Liver (tissue), 9 donors: ENCODE measurements around the gene MRPL42. TPM values are rescaled to one million over a fixed set of nuclear protein-coding genes. Genes with fewer than 3 reads are reported as not detected.

Source experiments
- DNase-seq: peaks from one replicate; pipeline ENCODE4 v3.0.0-alpha.2; 2017; ENCODE audit warnings: low spot score
- H3K27ac ChIP-seq, 2 donors: one replicate each; pipeline ENCODE4 v1.7.0; 2013; ENCODE audit warnings: inconsistent platforms in 2 of 2, low read length in 2 of 2, control low read depth in 1 of 2, low read depth in 1 of 2, mild to moderate bottlenecking in 1 of 2
- H3K27me3 ChIP-seq, 4 donors: one replicate each; pipeline versions ENCODE4 v1.6.1 to v1.7.0; 2013; ENCODE audit warnings: low read length in 3 of 4, inconsistent platforms in 1 of 4, mild to moderate bottlenecking in 1 of 4, moderate library complexity in 1 of 4; ENCODE audit not compliant: control insufficient read depth in 4 of 4, insufficient read depth in 4 of 4
- H3K36me3 ChIP-seq, 4 donors: one replicate each; pipeline versions ENCODE4 v1.6.1 to v1.7.0; 2013; ENCODE audit warnings: low read length in 3 of 4, mild to moderate bottlenecking in 3 of 4, low read depth in 1 of 4, moderate library complexity in 1 of 4; ENCODE audit not compliant: control insufficient read depth in 4 of 4, insufficient read depth in 3 of 4
- H3K4me1 ChIP-seq, 4 donors: one replicate each; pipeline versions ENCODE4 v1.6.1 to v1.7.0; 2013; ENCODE audit warnings: low read length in 3 of 4, mild to moderate bottlenecking in 3 of 4, moderate library complexity in 1 of 4; ENCODE audit not compliant: control insufficient read depth in 4 of 4, insufficient read depth in 4 of 4
- H3K4me3 ChIP-seq, 3 donors: one replicate each; pipeline versions ENCODE4 v1.6.1 to v1.7.0; 2013; ENCODE audit warnings: low read length in 3 of 3, control low read depth in 1 of 3, low read depth in 1 of 3, mild to moderate bottlenecking in 1 of 3
- H3K9ac ChIP-seq, 2 donors: one replicate each; pipeline ENCODE4 v1.7.0; 2013; ENCODE audit warnings: low read length in 2 of 2, mild to moderate bottlenecking in 2 of 2, moderate library complexity in 2 of 2, control low read depth in 1 of 2, low read depth in 1 of 2
- H3K9me3 ChIP-seq, 4 donors: one replicate each; pipeline versions ENCODE4 v1.6.1 to v1.7.0; 2013; ENCODE audit warnings: low read length in 3 of 4; ENCODE audit not compliant: control insufficient read depth in 4 of 4
- EGR1 ChIP-seq, 2 donors: IDR thresholded peaks; 2 replicates each; pipeline ENCODE4 v1.6.1; 2016 to 2018; ENCODE audit warnings: antibody characterized with exemption in 2 of 2, low read depth in 2 of 2
- FOXA1 ChIP-seq: IDR thresholded peaks from 2 replicates; pipeline ENCODE4 v1.6.1; 2016; ENCODE audit warnings: antibody characterized with exemption
- FOXA2 ChIP-seq: IDR thresholded peaks from 2 replicates; pipeline ENCODE4 v1.6.1; 2016; ENCODE audit warnings: antibody characterized with exemption
- GABPA ChIP-seq, 2 donors: IDR thresholded peaks in 1 of 2; conservative IDR thresholded peaks in 1 of 2; 2 replicates each; pipeline ENCODE4 v1.6.1; 2016; ENCODE audit warnings: antibody characterized with exemption in 2 of 2, mild to moderate bottlenecking in 1 of 2, moderate library complexity in 1 of 2
- HNF4A ChIP-seq, 2 donors: conservative IDR thresholded peaks; 2 replicates each; pipeline ENCODE4 v1.6.1; 2016; ENCODE audit warnings: antibody characterized with exemption in 2 of 2, mild to moderate bottlenecking in 2 of 2
- HNF4G ChIP-seq: IDR thresholded peaks from 2 replicates; pipeline ENCODE4 v1.6.1; 2016; ENCODE audit warnings: antibody characterized with exemption
- NR2F2 ChIP-seq: IDR thresholded peaks from 2 replicates; pipeline ENCODE4 v1.6.1; 2016; ENCODE audit warnings: antibody characterized with exemption
- RAD21 ChIP-seq, 2 donors: IDR thresholded peaks; 2 replicates each; pipeline ENCODE4 v1.6.1; 2016; ENCODE audit warnings: antibody characterized with exemption in 2 of 2, mild to moderate bottlenecking in 2 of 2
- RXRA ChIP-seq, 2 donors: IDR thresholded peaks; 2 replicates each; pipeline ENCODE4 v1.6.1; 2017 to 2018; ENCODE audit warnings: antibody characterized with exemption in 2 of 2, mild to moderate bottlenecking in 1 of 2
- SP1 ChIP-seq: IDR thresholded peaks from 2 replicates; pipeline ENCODE4 v1.6.1; 2018; ENCODE audit warnings: antibody characterized with exemption, mild to moderate bottlenecking
- TAF1 ChIP-seq: conservative IDR thresholded peaks from 2 replicates; pipeline ENCODE4 v1.6.1; 2016; ENCODE audit warnings: antibody characterized with exemption, mild to moderate bottlenecking
- YY1 ChIP-seq: IDR thresholded peaks from 2 replicates; pipeline ENCODE4 v1.6.1; 2016; ENCODE audit warnings: antibody characterized with exemption, mild to moderate bottlenecking
- WGBS: extraction: QIAGEN DNeasy Blood & Tissue Kit; methylation state at CpG from one replicate; pipeline ENCODE4 v1.1.7; 2013; 5-methylcytosine and 5-hydroxymethylcytosine counted together
- polyA plus RNA-seq, 2 donors: library from polyadenylated mRNA; stranded (reverse) in 1 of 2; unstranded in 1 of 2; fragments of 200-250 nt in 1 of 2; fragments of >200 nt in 1 of 2; fragmentation: Nextera tagmentation in 1 of 2; extraction: Ambion mirVana in 1 of 2; gene quantifications; one replicate each; pipeline versions ENCODE4 v1.2.1 to v1.2.3, GENCODE V29; 2013 to 2015
- total RNA-seq, 2 donors: library from RNA; depleted of rRNA; stranded (reverse); fragments of >200 nt; gene quantifications; one replicate each; pipeline ENCODE4 v1.2.3, GENCODE V29; 2014
- TF ChIP-seq, protein P1 (sequence below): IDR thresholded peaks from 2 replicates; pipeline ENCODE4 v1.6.1; 2016; ENCODE audit warnings: antibody characterized with exemption
- TF ChIP-seq, protein P2 (sequence below): IDR thresholded peaks from 2 replicates; pipeline ENCODE4 v1.6.1; 2016; ENCODE audit warnings: antibody characterized with exemption
- TF ChIP-seq, protein P3 (sequence below): IDR thresholded peaks from 2 replicates; pipeline ENCODE4 v1.6.1; 2016; ENCODE audit warnings: antibody characterized with exemption, mild to moderate bottlenecking
- TF ChIP-seq, protein P4 (sequence below): IDR thresholded peaks from 2 replicates; pipeline ENCODE4 v1.6.1; 2016; ENCODE audit warnings: antibody characterized with exemption
- TF ChIP-seq, protein P5 (sequence below): fragments of 150-350 bp; IDR thresholded peaks from 2 replicates; pipeline ENCODE4 v1.5.1; 2017; ENCODE audit warnings: improper control_type of control experiment, low read depth, low read length; ENCODE audit not compliant: missing input control
- donor health status: healthy.
- donor health status: healthy.
- donor health status: healthy.
- donor health status: healthy.
- donor health status: healthy.

Gene MRPL42
- total and polyA plus RNA-seq, 4 donors = 20.4 to 38.8 (median 33.3) TPM

DNA sequence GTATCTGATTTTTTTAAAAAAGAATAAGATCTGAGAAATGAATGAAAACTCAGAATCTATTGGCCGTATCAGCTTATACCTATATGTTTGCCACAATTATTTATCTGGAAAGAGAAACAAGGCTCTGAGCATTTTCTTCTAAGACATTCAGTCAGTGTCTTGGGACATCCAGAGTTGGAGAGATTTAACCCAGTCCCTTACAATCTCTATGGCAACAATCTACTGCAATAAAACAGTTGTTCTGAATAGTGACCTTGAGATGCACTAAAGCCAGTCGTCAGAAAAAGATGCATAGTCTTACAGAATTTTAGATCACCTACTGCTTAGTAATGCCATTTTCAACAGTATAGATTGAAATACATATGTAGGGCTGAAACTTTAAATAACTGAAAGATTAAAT is 53.1 kb downstream of the MRPL42 start:
- no peak for DNase-seq

DNA sequence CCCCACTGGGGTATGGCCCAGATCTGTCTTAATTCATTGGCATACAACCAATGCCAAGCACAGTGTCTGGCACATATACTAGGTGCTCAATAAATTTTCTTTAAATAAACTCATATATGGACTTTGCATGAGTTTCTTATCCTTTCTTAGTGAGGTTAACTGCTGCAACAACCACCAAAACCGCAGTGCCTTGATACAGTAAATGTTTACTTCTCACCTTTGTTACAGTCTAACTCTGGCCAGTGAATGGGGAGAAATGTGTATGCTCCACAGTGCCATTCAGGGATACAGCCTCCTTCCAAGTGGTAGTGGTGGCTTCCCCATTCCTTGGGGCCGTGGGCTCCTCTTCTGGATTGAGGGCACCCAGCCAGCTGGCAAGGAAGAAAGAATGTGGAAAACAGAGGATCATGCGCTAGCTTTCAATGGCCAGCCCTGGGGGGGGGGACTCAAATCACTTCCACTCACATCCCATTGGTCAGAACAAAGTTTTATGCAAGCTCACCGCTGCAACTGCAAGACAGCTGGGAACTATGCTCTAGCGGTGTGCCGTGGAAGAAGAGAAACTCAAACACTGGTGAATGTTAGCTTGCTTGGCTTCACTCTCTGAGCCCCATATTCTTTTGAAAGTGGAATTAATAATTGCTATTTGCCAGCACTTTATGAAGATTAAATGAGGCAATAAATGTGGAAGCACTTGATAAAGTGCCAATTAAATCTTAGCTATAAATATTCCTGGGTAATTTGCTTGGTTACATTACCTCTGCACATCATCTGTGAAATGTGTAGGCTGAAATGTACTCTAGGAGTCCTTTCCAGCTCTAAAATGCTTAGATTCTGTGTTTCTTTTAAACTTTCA is 54.1 kb downstream of the MRPL42 start:
- no peaks in the 10 kb centered on the region for H3K4me1 ChIP-seq
- no peak overlapping the region for H3K27ac ChIP-seq
- no peak overlapping the region for H3K9ac ChIP-seq
- H3K27me3 ChIP-seq = no peaks in the 10 kb centered on the region
- DNase-seq = no peak
- H3K36me3 ChIP-seq = no peaks in the 10 kb centered on the region
- no peak overlapping the region for H3K4me3 ChIP-seq
- 88% methylated on average over 6 of the region's 6 CpGs for WGBS
- no peaks in the 10 kb centered on the region for H3K9me3 ChIP-seq
- no peak for TF ChIP-seq YY1
- no peak for TF ChIP-seq SP1
- no peak for TF ChIP-seq RXRA (IDR thresholded peaks at IDR 0.05)
- TF ChIP-seq EGR1 (IDR thresholded peaks at IDR 0.05; ENCODE audit: low read depth in 2 of 2) = no peak
- TF ChIP-seq, protein P1, sequence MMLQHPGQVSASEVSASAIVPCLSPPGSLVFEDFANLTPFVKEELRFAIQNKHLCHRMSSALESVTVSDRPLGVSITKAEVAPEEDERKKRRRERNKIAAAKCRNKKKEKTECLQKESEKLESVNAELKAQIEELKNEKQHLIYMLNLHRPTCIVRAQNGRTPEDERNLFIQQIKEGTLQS = no peak
- TF ChIP-seq, protein P2, sequence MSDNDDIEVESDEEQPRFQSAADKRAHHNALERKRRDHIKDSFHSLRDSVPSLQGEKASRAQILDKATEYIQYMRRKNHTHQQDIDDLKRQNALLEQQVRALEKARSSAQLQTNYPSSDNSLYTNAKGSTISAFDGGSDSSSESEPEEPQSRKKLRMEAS = no peak
- TF ChIP-seq, protein P3, sequence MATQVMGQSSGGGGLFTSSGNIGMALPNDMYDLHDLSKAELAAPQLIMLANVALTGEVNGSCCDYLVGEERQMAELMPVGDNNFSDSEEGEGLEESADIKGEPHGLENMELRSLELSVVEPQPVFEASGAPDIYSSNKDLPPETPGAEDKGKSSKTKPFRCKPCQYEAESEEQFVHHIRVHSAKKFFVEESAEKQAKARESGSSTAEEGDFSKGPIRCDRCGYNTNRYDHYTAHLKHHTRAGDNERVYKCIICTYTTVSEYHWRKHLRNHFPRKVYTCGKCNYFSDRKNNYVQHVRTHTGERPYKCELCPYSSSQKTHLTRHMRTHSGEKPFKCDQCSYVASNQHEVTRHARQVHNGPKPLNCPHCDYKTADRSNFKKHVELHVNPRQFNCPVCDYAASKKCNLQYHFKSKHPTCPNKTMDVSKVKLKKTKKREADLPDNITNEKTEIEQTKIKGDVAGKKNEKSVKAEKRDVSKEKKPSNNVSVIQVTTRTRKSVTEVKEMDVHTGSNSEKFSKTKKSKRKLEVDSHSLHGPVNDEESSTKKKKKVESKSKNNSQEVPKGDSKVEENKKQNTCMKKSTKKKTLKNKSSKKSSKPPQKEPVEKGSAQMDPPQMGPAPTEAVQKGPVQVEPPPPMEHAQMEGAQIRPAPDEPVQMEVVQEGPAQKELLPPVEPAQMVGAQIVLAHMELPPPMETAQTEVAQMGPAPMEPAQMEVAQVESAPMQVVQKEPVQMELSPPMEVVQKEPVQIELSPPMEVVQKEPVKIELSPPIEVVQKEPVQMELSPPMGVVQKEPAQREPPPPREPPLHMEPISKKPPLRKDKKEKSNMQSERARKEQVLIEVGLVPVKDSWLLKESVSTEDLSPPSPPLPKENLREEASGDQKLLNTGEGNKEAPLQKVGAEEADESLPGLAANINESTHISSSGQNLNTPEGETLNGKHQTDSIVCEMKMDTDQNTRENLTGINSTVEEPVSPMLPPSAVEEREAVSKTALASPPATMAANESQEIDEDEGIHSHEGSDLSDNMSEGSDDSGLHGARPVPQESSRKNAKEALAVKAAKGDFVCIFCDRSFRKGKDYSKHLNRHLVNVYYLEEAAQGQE = no peak
- no peak for TF ChIP-seq TAF1

More for the DNA sequence above, 53.1 kb downstream of the MRPL42 start:
- Histone ChIP-seq H3K36me3 (no peaks in the 10 kb centered on the region), H3K27me3 (no peaks in the 10 kb centered on the region), H3K9me3 (no peaks in the 10 kb centered on the region), H3K27ac (no peak overlapping the region), H3K4me1 (no peaks in the 10 kb centered on the region), H3K9ac (no peak overlapping the region), H3K4me3 (no peak overlapping the region)
- TF ChIP-seq FOXA1 = no peak
- TF ChIP-seq, protein P4, sequence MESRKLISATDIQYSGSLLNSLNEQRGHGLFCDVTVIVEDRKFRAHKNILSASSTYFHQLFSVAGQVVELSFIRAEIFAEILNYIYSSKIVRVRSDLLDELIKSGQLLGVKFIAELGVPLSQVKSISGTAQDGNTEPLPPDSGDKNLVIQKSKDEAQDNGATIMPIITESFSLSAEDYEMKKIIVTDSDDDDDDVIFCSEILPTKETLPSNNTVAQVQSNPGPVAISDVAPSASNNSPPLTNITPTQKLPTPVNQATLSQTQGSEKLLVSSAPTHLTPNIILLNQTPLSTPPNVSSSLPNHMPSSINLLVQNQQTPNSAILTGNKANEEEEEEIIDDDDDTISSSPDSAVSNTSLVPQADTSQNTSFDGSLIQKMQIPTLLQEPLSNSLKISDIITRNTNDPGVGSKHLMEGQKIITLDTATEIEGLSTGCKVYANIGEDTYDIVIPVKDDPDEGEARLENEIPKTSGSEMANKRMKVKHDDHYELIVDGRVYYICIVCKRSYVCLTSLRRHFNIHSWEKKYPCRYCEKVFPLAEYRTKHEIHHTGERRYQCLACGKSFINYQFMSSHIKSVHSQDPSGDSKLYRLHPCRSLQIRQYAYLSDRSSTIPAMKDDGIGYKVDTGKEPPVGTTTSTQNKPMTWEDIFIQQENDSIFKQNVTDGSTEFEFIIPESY = no peak
- TF ChIP-seq GABPA (IDR thresholded peaks at IDR 0.05 in 1 of 2, conservative IDR thresholded peaks at IDR 0.05 in 1 of 2) = no peak
- no peak for TF ChIP-seq RXRA (IDR thresholded peaks at IDR 0.05)
- TF ChIP-seq, protein P2 = no peak
- no peak for TF ChIP-seq NR2F2
- TF ChIP-seq, protein P5, sequence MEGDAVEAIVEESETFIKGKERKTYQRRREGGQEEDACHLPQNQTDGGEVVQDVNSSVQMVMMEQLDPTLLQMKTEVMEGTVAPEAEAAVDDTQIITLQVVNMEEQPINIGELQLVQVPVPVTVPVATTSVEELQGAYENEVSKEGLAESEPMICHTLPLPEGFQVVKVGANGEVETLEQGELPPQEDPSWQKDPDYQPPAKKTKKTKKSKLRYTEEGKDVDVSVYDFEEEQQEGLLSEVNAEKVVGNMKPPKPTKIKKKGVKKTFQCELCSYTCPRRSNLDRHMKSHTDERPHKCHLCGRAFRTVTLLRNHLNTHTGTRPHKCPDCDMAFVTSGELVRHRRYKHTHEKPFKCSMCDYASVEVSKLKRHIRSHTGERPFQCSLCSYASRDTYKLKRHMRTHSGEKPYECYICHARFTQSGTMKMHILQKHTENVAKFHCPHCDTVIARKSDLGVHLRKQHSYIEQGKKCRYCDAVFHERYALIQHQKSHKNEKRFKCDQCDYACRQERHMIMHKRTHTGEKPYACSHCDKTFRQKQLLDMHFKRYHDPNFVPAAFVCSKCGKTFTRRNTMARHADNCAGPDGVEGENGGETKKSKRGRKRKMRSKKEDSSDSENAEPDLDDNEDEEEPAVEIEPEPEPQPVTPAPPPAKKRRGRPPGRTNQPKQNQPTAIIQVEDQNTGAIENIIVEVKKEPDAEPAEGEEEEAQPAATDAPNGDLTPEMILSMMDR = no peak
- no peak for TF ChIP-seq FOXA2
- TF ChIP-seq, protein P3 = no peak
- TF ChIP-seq YY1 = no peak
- no peak for TF ChIP-seq HNF4G
- no peak for TF ChIP-seq RAD21 (IDR thresholded peaks at IDR 0.05)
- no peak for TF ChIP-seq HNF4A (conservative IDR thresholded peaks at IDR 0.05)
- 77% methylated on average over 2 of the region's 2 CpGs for WGBS
